Heart left ventricle (tissue), 16 donors: ENCODE measurements around the gene GIGYF1. TPM values are rescaled to one million over a fixed set of nuclear protein-coding genes. Genes with fewer than 3 reads are reported as not detected.

Experiments used
- ATAC-seq, 4 donors: fragments of 200-7000 bp; cut with Tn5 transposase; one replicate each; pipeline ENCODE4 v1.9.1; 2020 to 2022; ENCODE audit warnings: moderate library complexity in 4 of 4, mild to moderate bottlenecking in 3 of 4, moderate number of reproducible peaks in 1 of 4
- DNase-seq, 5 donors: peaks; one replicate each; pipeline ENCODE4 v3.0.0-alpha.2; 2020
- H3K27ac ChIP-seq, 12 donors: fragments of 200-600 bp; sonication (generic) in 4 of 12; one replicate each; pipeline versions ENCODE4 v1.5.0 to v1.8.0; 2016 to 2022; ENCODE audit warnings: mild to moderate bottlenecking in 2 of 12
- H3K27me3 ChIP-seq, 9 donors: fragments of 200-600 bp; sonication (generic) in 2 of 9; one replicate each; pipeline versions ENCODE4 v1.5.1 to v1.8.0; 2016 to 2022; ENCODE audit warnings: mild to moderate bottlenecking in 3 of 9
- H3K36me3 ChIP-seq, 9 donors: fragments of 200-600 bp; sonication (generic) in 2 of 9; one replicate each; pipeline versions ENCODE4 v1.5.0 to v1.8.0; 2018 to 2022; ENCODE audit warnings: mild to moderate bottlenecking in 2 of 9
- H3K4me1 ChIP-seq, 12 donors: fragments of 200-600 bp; sonication (generic) in 4 of 12; one replicate each; pipeline versions ENCODE4 v1.5.0 to v1.8.0; 2016 to 2022; ENCODE audit warnings: mild to moderate bottlenecking in 3 of 12
- H3K4me3 ChIP-seq, 12 donors: fragments of 200-600 bp; sonication (generic) in 4 of 12; one replicate each; pipeline versions ENCODE4 v1.5.0 to v1.8.0; 2017 to 2022; ENCODE audit warnings: mild to moderate bottlenecking in 9 of 12, moderate library complexity in 4 of 12
- H3K9me3 ChIP-seq, 12 donors: fragments of 200-600 bp; sonication (generic) in 4 of 12; one replicate each; pipeline versions ENCODE4 v1.5.0 to v1.8.0; 2016 to 2022; ENCODE audit warnings: mild to moderate bottlenecking in 1 of 12
- POLR2A ChIP-seq, 2 donors: fragments of 450-650 bp; IDR thresholded peaks; one replicate each; pipeline ENCODE4 v1.6.1; 2017; ENCODE audit warnings: antibody characterized with exemption in 2 of 2, mild to moderate bottlenecking in 2 of 2, moderate library complexity in 2 of 2
- WGBS, 4 donors: extraction: QIAGEN DNeasy Blood & Tissue Kit in 2 of 4; methylation state at CpG; one replicate each; pipeline versions ENCODE4 v1.1.5 to v1.1.7; 2013 to 2018; 5-methylcytosine and 5-hydroxymethylcytosine counted together
- intact Hi-C, 10 donors: fragments of 100-400 bp; cut with DNase I; formaldehyde crosslinking; loops; one replicate each; pipeline versions ENCODE4 v1.11.1 to v1.14.2; 2022
- polyA plus RNA-seq, 2 donors: library from polyadenylated mRNA; stranded (reverse); fragments of 200-250 nt; gene quantifications; one replicate each; pipeline ENCODE4 v1.2.3, GENCODE V29; 2013
- total RNA-seq, 9 donors: library from RNA; depleted of rRNA in 2 of 9; stranded (reverse); fragments of >200 nt in 2 of 9; fragmentation: NEBNext Ultra II Directional in 3 of 9; extraction: Animal tissue kit (Norgen Biotek cat#: 25700) in 3 of 9; gene quantifications; one replicate each; pipeline versions ENCODE4 v1.1.0 to v1.2.4, GENCODE V29; 2016 to 2023
- TF ChIP-seq, protein P1 (sequence below), 12 donors: fragments of 200-600 bp; sonication (generic) in 4 of 12; IDR thresholded peaks; one replicate each; pipeline versions ENCODE4 v1.5.0 to v1.8.0; 2018 to 2022; ENCODE audit warnings: antibody characterized with exemption in 12 of 12, mild to moderate bottlenecking in 5 of 12
- donor health status: ischemic (EF 13 %, LVEDD 7.1; RV severe dilation, severe dysfunction).
- donor health status: healthy with polysubstance abuse.
- donor health status: DM: no; HTN: yes; CAD: no.
- donor health status: DM: no; HTN: no; CAD: no.
- donor health status: ischemic (EF 25% LVEDD 6.9; RV normal size, moderate dysfunction).
- donor health status: ischemic (EF 25% LVEDD 5.7; RV mildly dilated, moderate dysfunction).
- donor health status: healthy.
- donor health status: DM: yes; HTN: yes; CAD: no.
- donor health status: ischemic (EF 35%, LVEDD 5.7; RV mildly dilated, moderate dysfunction).
- donor health status: nonischemic (EF 11% LVEDD 7.7; RV severe dilation, severe dysfunction).
- donor health status: DM: yes; HTN: yes; CAD: no.
- donor health status: PGD.
- donor health status: ischemic (EF 29% LVEDD 5.4; RV normal size, mild dysfunction).
- donor health status: nonischemic (EF 23%, LVEDD 6.1; RV moderate dilation, normal function).

The GIGYF1 gene
- total and polyA plus RNA-seq, 11 donors, result 12.9 to 31.7 (median 23.2) TPM

- WGBS, 4 donors, result 0 to 1% (median 0%) methylated on average over 18 to 43 of the region's 43 CpGs
- Histone ChIP-seq H3K9me3 (no peaks in the 10 kb centered on the region), H3K4me3 (peak overlapping the region; percentile 79 to 100 (median 96)), H3K27me3 (no peaks in the 10 kb centered on the region), H3K4me1 (peaks cover 0 to 46% (median 16%) of the 10 kb centered on the region in 12 donors), H3K36me3 (peaks cover 0 to 34% (median 32%) of the 10 kb centered on the region in 9 donors), H3K27ac (peak overlapping the region; percentile 88 to 100 (median 98))
- TF ChIP-seq, protein P1, sequence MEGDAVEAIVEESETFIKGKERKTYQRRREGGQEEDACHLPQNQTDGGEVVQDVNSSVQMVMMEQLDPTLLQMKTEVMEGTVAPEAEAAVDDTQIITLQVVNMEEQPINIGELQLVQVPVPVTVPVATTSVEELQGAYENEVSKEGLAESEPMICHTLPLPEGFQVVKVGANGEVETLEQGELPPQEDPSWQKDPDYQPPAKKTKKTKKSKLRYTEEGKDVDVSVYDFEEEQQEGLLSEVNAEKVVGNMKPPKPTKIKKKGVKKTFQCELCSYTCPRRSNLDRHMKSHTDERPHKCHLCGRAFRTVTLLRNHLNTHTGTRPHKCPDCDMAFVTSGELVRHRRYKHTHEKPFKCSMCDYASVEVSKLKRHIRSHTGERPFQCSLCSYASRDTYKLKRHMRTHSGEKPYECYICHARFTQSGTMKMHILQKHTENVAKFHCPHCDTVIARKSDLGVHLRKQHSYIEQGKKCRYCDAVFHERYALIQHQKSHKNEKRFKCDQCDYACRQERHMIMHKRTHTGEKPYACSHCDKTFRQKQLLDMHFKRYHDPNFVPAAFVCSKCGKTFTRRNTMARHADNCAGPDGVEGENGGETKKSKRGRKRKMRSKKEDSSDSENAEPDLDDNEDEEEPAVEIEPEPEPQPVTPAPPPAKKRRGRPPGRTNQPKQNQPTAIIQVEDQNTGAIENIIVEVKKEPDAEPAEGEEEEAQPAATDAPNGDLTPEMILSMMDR (IDR thresholded peaks at IDR 0.05), result no peak
- TF ChIP-seq POLR2A (IDR thresholded peaks at IDR 0.05), result no peak
- DNase-seq, result peak in 1 of 5 donors; percentile 75
- no peak for ATAC-seq
- intact Hi-C loops, result loop anchor here in 7 of 10 donors (1.0 to 10.0 kb wide), 9 partner anchors 31 to 207 kb away; partner anchors contain the start of genes FBXO24 (in 2 of the 7), LRCH4 (in 2 of the 7) and MOSPD3 (in 2 of the 7)
These were observed 19.5 kb downstream of the GIGYF1 start for GRCh38 chr7:100674411-100675104.

DNA sequence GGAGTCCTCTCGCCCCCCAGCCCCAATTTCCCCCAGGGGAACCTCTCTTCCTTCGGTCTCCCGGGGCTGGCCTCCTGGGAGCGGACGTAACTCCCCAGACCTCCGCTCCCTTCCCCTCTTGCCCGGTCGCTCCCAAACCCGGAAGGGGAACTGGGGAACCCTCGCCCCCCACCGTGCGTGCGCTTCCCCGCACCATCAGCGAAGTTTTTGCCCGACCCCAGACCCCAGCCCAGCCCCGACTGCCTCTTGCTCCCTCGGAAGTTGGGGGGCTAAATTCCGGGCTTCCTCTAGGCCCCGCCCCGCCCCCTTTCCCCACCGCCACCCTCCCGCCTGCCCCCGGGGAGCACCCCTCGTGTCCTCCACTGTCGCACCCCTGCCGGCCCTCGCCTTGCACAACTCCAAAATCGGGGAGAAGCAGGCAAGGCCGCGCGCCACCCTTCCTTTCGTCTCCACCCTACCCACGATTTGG, 20.1 kb downstream of the GIGYF1 start:
- H3K4me3 ChIP-seq, result peak overlapping the region; percentile 79 to 100 (median 96)
- H3K27me3 ChIP-seq, result no peaks in the 10 kb centered on the region
- no peaks in the 10 kb centered on the region for H3K9me3 ChIP-seq
- WGBS, 4 donors, result 1% methylated on average over 19 to 34 of the region's 34 CpGs
- peak in 2 of 4 donors; percentile 1 to 2 for ATAC-seq
- H3K4me1 ChIP-seq, result peaks cover 0 to 40% (median 12%) of the 10 kb centered on the region in 12 donors
- intact Hi-C loops, result loop anchor here in 6 of 10 donors (1.0 to 10.0 kb wide), 9 partner anchors 31 to 89 kb away; partner anchors contain the start of genes FBXO24 (in 4 of the 6), LRCH4 (in 4 of the 6) and MOSPD3 (in 4 of the 6)
- H3K27ac ChIP-seq, result peak overlapping the region; percentile 88 to 100 (median 98)
- peaks cover 0 to 29% (median 26%) of the 10 kb centered on the region in 9 donors for H3K36me3 ChIP-seq
- peak in 4 of 5 donors; percentile 59 to 79 (median 62) for DNase-seq
- TF ChIP-seq POLR2A (IDR thresholded peaks at IDR 0.05), result no peak
- TF ChIP-seq, protein P1 (IDR thresholded peaks at IDR 0.05), result no peak

DNA sequence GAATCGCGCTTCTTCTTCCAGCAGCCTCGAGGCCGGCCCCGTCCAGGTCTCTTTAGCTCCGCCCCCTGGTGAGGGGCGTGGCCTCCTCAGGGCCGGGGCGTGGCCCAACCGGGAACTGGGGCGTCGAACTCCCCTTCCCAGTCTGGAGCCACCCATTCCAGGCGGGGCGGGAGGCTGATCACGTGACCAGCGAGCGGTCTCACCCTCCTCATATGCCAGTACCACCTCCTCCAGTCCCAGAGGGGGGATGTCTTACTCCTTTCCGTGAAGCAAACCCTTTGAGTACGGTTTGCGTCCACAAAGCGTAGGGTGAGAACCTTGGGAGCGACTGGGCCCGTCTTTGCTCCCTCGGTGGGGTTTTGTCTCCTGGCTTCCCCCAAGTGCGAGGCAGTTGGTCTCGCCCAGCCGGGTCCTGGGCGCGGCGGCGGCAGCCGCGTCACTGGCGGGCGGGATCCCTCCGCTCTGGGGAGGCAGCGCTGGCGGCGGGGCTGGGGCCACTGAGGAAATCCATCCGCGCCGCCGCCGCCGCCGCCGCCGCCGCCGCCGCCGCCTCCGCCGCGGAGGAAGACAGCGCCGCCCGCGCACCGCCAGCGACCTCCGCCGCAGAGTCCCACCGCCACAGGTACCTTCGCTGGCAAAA, 20.6 kb downstream of the GIGYF1 start, which contains the start of gene GNB2:
TSS of gene GNB2 (plus strand) at position 439 of the 640 bp plus-strand sequence. CDS start 2,526 bp downstream, outside the sequence.
- ATAC-seq (peak; percentile 89 to 96 (median 92)), DNase-seq (peak; percentile 99 to 100 (median 99))
- Histone ChIP-seq H3K27me3 (no peaks in the 10 kb centered on the region), H3K36me3 (peaks cover 0 to 23% (median 21%) of the 10 kb centered on the region in 9 donors), H3K4me3 (peak within 1 kb of the TSS; percentile 79 to 100 (median 96)), H3K9me3 (no peaks in the 10 kb centered on the region), H3K27ac (peak within 1 kb of the TSS; percentile 88 to 100 (median 98)), H3K4me1 (peaks cover 0 to 35% (median 12%) of the 10 kb centered on the region in 12 donors)
- TF ChIP-seq, protein P1 (IDR thresholded peaks at IDR 0.05), result no peak
- peak; percentile 34 to 77 for TF ChIP-seq POLR2A (IDR thresholded peaks at IDR 0.05)
- 0 to 1% (median 0%) methylated on average over 21 to 65 of the region's 65 CpGs for WGBS, 4 donors
- intact Hi-C loops, result loop anchor here in 6 of 10 donors (1.0 to 10.0 kb wide), 8 partner anchors 46 to 89 kb away; partner anchors contain the start of genes FBXO24 (in 4 of the 6), LRCH4 (in 4 of the 6) and MOSPD3 (in 4 of the 6)
